SU-DHL-6 (cell line): ENCODE data around the gene SNX25.

Source experiments
- H2AFZ ChIP-seq: fragments of 200-600 bp; sonication (generic); 2 replicates; pipeline ENCODE4 v1.6.1; 2014; ENCODE audit warnings: low read depth, mild to moderate bottlenecking, moderate library complexity, mixed read lengths, antibody characterized with exemption, low read length; ENCODE audit not compliant: severe bottlenecking
- H3F3A ChIP-seq: fragments of 200-600 bp; shearing (Covaris generic); 2 replicates; pipeline ENCODE4 v1.6.0; 2016; ENCODE audit warnings: antibody characterized with exemption, mild to moderate bottlenecking; ENCODE audit not compliant: insufficient read depth
- H3K27ac ChIP-seq: fragments of 200-600 bp; sonication (generic); 2 replicates; pipeline ENCODE4 v1.5.1; 2016; ENCODE audit warnings: low read depth, mild to moderate bottlenecking, low read length, moderate library complexity, mixed read lengths
- H3K27me3 ChIP-seq: fragments of 200-600 bp; sonication (generic), shearing (Covaris generic); 2 replicates; pipeline ENCODE4 v1.6.0; 2014; ENCODE audit warnings: mild to moderate bottlenecking, low read length
- H3K36me3 ChIP-seq: fragments of 200-600 bp; sonication (generic); 2 replicates; pipeline ENCODE4 v1.6.1; 2014; ENCODE audit warnings: mild to moderate bottlenecking, low read length, mixed read lengths
- H3K4me2 ChIP-seq: fragments of 300-600, 200-600 bp; shearing (Covaris generic), sonication (generic); 2 replicates; pipeline ENCODE4 v1.6.0; 2014; ENCODE audit warnings: low read length, low read depth, mild to moderate bottlenecking; ENCODE audit not compliant: poor library complexity, severe bottlenecking
- H3K4me3 ChIP-seq: fragments of 200-600 bp; sonication (generic); 2 replicates; pipeline ENCODE4 v1.5.1; 2014; ENCODE audit warnings: antibody characterized with exemption, low read length, mild to moderate bottlenecking, mixed read lengths; ENCODE audit not compliant: insufficient read depth, poor library complexity, severe bottlenecking
- H3K79me2 ChIP-seq: fragments of 200-600 bp; sonication (generic); 2 replicates; pipeline ENCODE4 v1.6.1; 2014; ENCODE audit warnings: mild to moderate bottlenecking, low read length, moderate library complexity; ENCODE audit not compliant: insufficient read depth
- H3K9ac ChIP-seq: fragments of 200-600 bp; sonication (generic); 2 replicates; pipeline ENCODE4 v1.7.0; 2014; ENCODE audit warnings: mild to moderate bottlenecking, low read length
- H3K9me2 ChIP-seq: fragments of 200-600 bp; sonication (generic); replicated peaks from 2 replicates; pipeline ENCODE4 v1.6.1; 2014; ENCODE audit warnings: low read length; ENCODE audit not compliant: insufficient read depth
- H3K9me3 ChIP-seq: fragments of 200-600 bp; sonication (generic); 2 replicates; pipeline ENCODE4 v1.6.1; 2014; ENCODE audit warnings: low read length, mixed read lengths; ENCODE audit not compliant: insufficient read depth
- H4K20me1 ChIP-seq: fragments of 200-600 bp; sonication (generic); 2 replicates; pipeline ENCODE4 v1.6.1; 2014; ENCODE audit warnings: low read depth, mild to moderate bottlenecking, antibody characterized with exemption, low read length, moderate library complexity, mixed read lengths
- CTCF ChIP-seq: fragments of 200-600 bp; sonication (generic); IDR thresholded peaks from one replicate; pipeline ENCODE4 v1.5.1; 2017; ENCODE audit warnings: antibody characterized with exemption, mild to moderate bottlenecking, low read length, moderate library complexity; ENCODE audit not compliant: insufficient read depth, poor library complexity, severe bottlenecking
- EZH2phosphoT487 ChIP-seq: fragments of 200-600 bp; sonication (generic), shearing (Covaris generic); conservative IDR thresholded peaks from 2 replicates; pipeline ENCODE4 v1.6.1; 2018; ENCODE audit warnings: mild to moderate bottlenecking, antibody characterized with exemption, low read length, moderate library complexity, mixed read lengths

SNX25 gene

GRCh38 chr4:185335579-185335978 lies 126.2 kb downstream of the SNX25 start:
- Histone ChIP-seq H3K79me2 (no peaks in the 10 kb centered on the region), H3K4me3 (no peak overlapping the region), H3K9me3 (no peaks in the 10 kb centered on the region), H3K9ac (no peak overlapping the region), H3K27me3 (no peaks in the 10 kb centered on the region), H3K9me2 (no peaks in the 10 kb centered on the region), H3F3A (no peaks in the 10 kb centered on the region), H3K36me3 (peaks cover 13% of the 10 kb centered on the region), H3K27ac (no peak overlapping the region), H2AFZ (no peak overlapping the region), H3K4me2 (no peak overlapping the region), H4K20me1 (no peaks in the 10 kb centered on the region)
- TF ChIP-seq EZH2phosphoT487: no peak
- no peak for TF ChIP-seq CTCF

- no peaks in the 10 kb centered on the region for H3K27me3 ChIP-seq
- H4K20me1 ChIP-seq: no peaks in the 10 kb centered on the region
- H3K4me3 ChIP-seq: no peak overlapping the region
- H3F3A ChIP-seq: no peaks in the 10 kb centered on the region
- TF ChIP-seq EZH2phosphoT487: no peak
- no peak for TF ChIP-seq CTCF
- no peaks in the 10 kb centered on the region for H3K79me2 ChIP-seq
- H3K36me3 ChIP-seq: peaks cover 13% of the 10 kb centered on the region
- H2AFZ ChIP-seq: no peak overlapping the region
- no peaks in the 10 kb centered on the region for H3K9me2 ChIP-seq
- H3K9ac ChIP-seq: no peak overlapping the region
- no peaks in the 10 kb centered on the region for H3K9me3 ChIP-seq
- H3K4me2 ChIP-seq: no peak overlapping the region
- no peak overlapping the region for H3K27ac ChIP-seq
Observed at GRCh38 chr4:185339941-185340340, 130.5 kb downstream of the SNX25 start.

- no peaks in the 10 kb centered on the region for H3K9me2 ChIP-seq
- no peak overlapping the region for H3K4me3 ChIP-seq
- no peaks in the 10 kb centered on the region for H3K9me3 ChIP-seq
- no peak overlapping the region for H2AFZ ChIP-seq
- H3K79me2 ChIP-seq: no peaks in the 10 kb centered on the region
- H3K4me2 ChIP-seq: no peak overlapping the region
- H4K20me1 ChIP-seq: no peaks in the 10 kb centered on the region
- TF ChIP-seq EZH2phosphoT487: no peak
- no peak for TF ChIP-seq CTCF
- H3F3A ChIP-seq: no peaks in the 10 kb centered on the region
- no peak overlapping the region for H3K27ac ChIP-seq
- no peak overlapping the region for H3K9ac ChIP-seq
- no peaks in the 10 kb centered on the region for H3K27me3 ChIP-seq
- H3K36me3 ChIP-seq: peaks cover 13% of the 10 kb centered on the region
Observed at GRCh38 chr4:185341377-185341776, 132.0 kb downstream of the SNX25 start.

GRCh38 chr4:185341841-185342240 lies 132.4 kb downstream of the SNX25 start:
- H3K36me3 ChIP-seq: peaks cover 13% of the 10 kb centered on the region
- no peak for TF ChIP-seq EZH2phosphoT487
- no peak for TF ChIP-seq CTCF
- H3K9me3 ChIP-seq: no peaks in the 10 kb centered on the region
- no peak overlapping the region for H2AFZ ChIP-seq
- H3K27ac ChIP-seq: no peak overlapping the region
- no peaks in the 10 kb centered on the region for H3K27me3 ChIP-seq
- H3K4me2 ChIP-seq: no peak overlapping the region
- no peaks in the 10 kb centered on the region for H3K79me2 ChIP-seq
- no peaks in the 10 kb centered on the region for H3F3A ChIP-seq
- H3K9me2 ChIP-seq: no peaks in the 10 kb centered on the region
- no peak overlapping the region for H3K9ac ChIP-seq
- H3K4me3 ChIP-seq: no peak overlapping the region
- no peaks in the 10 kb centered on the region for H4K20me1 ChIP-seq
